Fibroblast of mammary gland (primary cell): ENCODE data around the gene ADAT2.

Source experiments
- DNase-seq: peaks from one replicate; pipeline ENCODE4 v3.0.0-alpha.2; 2010; ENCODE audit warnings: low read depth
- H3K4me3 ChIP-seq: 2 replicates; pipeline ENCODE4 v1.5.1; 2011; ENCODE audit warnings: low read depth, mild to moderate bottlenecking, low read length, moderate library complexity; ENCODE audit not compliant: control insufficient read depth
- CTCF ChIP-seq: conservative IDR thresholded peaks from 2 replicates; pipeline ENCODE4 v1.5.1; 2011; ENCODE audit warnings: low read depth, low read length, inconsistent platforms; ENCODE audit not compliant: control insufficient read depth, insufficient read depth

ADAT2 gene

DNA sequence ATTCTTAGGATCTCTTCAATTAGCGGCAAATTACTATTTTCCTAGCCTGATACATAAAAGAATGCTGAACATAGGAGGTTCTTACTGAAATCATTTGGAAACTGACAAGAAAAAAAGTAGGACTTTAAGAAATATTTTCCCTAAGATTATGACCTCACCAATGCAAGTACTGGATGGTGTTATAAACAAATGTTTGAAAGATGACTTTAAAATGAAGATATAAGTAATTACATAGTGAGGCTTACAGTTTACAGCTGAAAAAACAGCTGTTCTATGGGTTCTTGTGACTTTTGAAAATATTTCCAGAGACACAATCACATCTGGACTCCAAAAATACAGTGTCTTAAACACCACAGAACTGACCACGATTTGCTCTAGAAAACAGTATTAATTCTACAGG, 64.9 kb downstream of the ADAT2 start:
- no peak for TF ChIP-seq CTCF
- no peak overlapping the region for H3K4me3 ChIP-seq

DNA sequence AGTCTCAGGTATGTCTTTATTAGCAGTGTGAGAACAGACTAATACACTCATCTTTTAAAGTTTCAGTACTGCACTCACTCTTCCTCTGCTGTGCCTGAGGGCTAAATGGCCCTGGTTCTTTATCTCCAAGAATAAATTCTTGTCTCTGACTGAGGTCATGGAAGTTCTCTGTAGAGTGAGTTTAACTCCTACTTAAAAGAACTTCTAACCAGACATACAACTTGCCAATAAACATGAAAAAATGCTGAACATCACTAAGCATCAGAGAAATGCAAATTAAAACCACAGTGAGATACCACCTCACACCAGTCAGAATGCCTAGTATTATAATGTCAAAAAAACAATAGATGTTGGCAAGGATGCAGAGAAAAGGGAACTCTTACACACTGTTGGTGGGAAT, 73.6 kb downstream of the ADAT2 start:
- no peak for TF ChIP-seq CTCF
- no peak for DNase-seq
- no peak overlapping the region for H3K4me3 ChIP-seq

More for the DNA sequence above, 64.9 kb downstream of the ADAT2 start:
- no peak for DNase-seq

DNA sequence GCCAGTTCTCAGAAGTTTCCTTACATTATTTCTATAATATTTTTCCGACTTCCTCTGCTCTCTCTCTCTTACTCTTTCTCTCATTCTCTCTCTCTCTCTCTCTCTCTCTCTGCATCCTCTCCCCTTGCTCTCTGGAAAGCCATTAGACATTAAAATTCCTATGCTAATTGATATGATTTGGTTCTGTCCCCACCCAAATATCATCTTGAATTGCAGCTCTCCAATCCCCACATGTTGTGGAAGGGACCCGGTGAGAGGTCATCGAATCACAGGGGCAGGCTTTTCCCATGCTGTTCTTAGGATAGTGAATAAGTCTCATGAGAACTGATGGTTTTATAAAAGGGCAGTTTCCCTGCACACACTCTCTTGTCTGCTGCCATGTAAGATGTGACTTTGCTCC, 74.1 kb downstream of the ADAT2 start:
- TF ChIP-seq CTCF: no peak
- no peak overlapping the region for H3K4me3 ChIP-seq
- DNase-seq: no peak

DNA sequence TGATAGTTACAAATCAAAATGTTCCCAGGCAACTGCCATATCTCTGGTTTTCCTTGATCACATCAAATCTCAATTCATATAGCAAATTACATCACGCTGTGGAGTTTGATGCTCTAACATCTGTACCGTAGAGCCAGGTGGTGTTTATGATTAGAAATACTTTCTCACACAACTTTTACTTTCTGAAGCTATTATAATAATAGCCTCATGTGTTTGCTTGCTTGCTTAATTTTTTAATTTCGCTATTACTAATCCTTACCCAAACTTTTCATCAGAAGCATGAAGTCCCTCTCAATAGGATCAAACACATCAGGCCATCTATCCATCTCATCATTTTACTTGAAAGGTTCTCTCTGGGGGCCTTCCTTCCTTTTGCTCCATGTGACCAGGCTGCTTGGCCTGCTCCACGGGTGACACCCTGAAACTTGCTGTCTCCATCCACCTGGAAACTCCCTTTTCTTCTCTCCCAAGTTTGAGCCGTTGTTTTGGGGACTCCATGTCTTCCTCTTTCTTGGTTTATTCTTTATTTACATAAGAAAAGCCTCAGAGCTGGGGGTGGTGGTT, 75.4 kb downstream of the ADAT2 start:
- no peak overlapping the region for H3K4me3 ChIP-seq
- DNase-seq: no peak
- TF ChIP-seq CTCF: no peak

- no peak for TF ChIP-seq CTCF
- H3K4me3 ChIP-seq: no peak overlapping the region
- DNase-seq: no peak
Observed at GRCh38 chr6:143374014-143374413, 76.5 kb downstream of the ADAT2 start.
